Raji (cell line): ENCODE data around the gene CEL.
"Not testable (repeated sequence)": the region's sequence is repeated elsewhere in the genome, so short reads cannot be mapped to it uniquely, and the experiment has no call there.

Experiments
- POLR2A ChIP-seq: IDR thresholded peaks from 2 replicates; pipeline ENCODE4 v1.6.1; 2011; ENCODE audit warnings: low read depth, low read length, control low read depth; ENCODE audit not compliant: insufficient read depth

The CEL gene

DNA sequence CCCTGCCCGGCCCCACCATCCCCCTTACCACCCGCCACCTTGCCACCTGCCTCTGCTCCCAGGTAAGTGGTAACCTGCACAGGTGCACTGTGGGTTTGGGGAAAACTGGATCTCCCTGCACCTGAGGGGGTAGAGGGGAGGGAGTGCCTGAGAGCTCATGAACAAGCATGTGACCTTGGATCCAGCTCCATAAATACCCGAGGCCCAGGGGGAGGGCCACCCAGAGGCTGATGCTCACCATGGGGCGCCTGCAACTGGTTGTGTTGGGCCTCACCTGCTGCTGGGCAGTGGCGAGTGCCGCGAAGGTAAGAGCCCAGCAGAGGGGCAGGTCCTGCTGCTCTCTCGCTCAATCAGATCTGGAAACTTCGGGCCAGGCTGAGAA lies at the start of gene CEL:
CEL (plus strand) TSS at position 218 of the 382 bp plus-strand sequence; CDS start at position 240, 22 bp downstream.
- TF ChIP-seq POLR2A = not testable (repeated sequence)

GRCh38 chr9:133014696-133015095 lies 47.1 kb upstream of the CEL start:
- no peak for TF ChIP-seq POLR2A

GRCh38 chr9:133023117-133023890 lies 38.5 kb upstream of the CEL start:
- no peak for TF ChIP-seq POLR2A

GRCh38 chr9:133026426-133026825 lies 35.4 kb upstream of the CEL start:
- TF ChIP-seq POLR2A = no peak

GRCh38 chr9:133027134-133027533 lies 34.6 kb upstream of the CEL start:
- TF ChIP-seq POLR2A = peak; percentile 15; the same call in 1 of the 2 replicates

DNA sequence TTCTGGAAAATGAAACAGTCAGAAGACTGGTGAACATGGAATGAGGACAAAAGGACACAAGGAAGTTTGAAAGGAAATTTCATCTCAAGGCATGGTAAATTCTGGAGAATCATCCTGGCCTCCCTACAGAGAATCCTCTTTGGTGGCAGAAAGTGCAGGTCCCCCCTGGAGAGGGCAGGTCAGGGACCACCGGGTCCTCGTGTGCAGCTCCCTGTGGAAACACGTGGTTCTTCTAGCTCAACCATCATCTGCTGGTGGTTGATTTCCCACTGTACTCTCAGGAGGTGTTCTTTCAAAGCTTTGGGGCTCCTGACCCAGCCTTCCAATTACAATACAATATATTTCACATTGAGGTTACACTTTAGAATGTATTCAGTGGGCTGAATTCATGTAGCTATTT lies 33.6 kb upstream of the CEL start:
- TF ChIP-seq POLR2A = no peak

- TF ChIP-seq POLR2A = no peak
Observed at GRCh38 chr9:133029994-133030316, 31.8 kb upstream of the CEL start.

GRCh38 chr9:133030317-133031129 lies 31.3 kb upstream of the CEL start, which contains the start of gene GTF3C5:
TSS of gene GTF3C5 (plus strand) at chr9:133030997. CDS start at chr9:133031012, 15 bp downstream.
- TF ChIP-seq POLR2A = peak; percentile 89

DNA sequence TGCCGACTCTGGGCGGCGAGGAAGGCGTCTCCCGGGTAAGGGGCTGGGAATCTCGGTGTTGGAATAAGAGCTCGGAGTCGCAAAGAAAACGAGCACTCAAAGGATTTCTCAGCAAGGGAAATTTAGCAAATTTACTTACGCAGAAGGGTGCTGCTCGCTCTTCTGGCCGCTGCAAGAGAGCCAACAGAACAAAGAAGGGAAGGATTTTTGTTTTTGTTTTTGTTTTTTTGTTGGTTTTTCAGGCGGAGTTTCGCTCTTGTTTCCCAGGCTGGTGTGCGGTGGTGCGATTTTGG lies 30.7 kb upstream of the CEL start:
- no peak for TF ChIP-seq POLR2A

DNA sequence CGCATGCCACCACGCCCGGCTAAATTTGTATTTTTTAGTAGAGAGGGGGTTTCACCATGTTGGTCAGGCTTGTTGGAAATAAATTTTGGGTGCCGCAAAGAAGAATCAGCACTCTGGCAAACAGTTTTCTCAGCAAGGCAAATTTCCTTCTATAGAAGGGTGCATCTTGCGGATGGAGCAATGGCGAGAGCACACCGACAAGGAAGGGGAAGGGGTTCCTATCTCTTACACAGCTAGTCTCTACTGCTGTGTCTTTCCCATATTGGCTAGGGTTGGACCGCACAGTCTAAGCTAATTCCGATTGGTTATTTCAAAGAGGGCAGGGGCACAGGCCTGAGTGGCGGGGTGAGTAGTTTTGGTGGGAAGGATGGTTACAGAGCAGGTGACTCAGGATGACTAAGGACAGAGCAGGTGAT lies 30.3 kb upstream of the CEL start:
- TF ChIP-seq POLR2A = no peak

DNA sequence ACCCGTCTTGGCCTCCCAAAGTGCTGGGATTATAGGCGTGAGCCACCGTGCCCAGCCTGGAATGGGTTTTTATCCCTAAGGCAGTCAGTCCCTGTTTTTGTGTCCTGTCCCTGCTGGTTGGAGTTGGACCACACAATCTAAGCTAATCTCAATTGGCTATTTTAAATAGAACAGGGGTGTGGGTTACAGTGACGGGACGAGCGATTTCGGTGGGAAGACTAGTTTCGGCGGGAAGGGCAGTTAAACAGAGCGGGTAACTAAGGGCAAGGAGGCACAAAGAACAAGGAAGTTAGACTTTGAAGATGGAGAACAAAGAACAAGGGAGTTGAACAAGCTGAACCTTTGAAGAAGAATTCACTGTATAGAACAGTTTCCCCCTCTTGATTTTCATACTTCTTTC lies 29.6 kb upstream of the CEL start:
- TF ChIP-seq POLR2A = no peak

- TF ChIP-seq POLR2A = no peak
Observed at GRCh38 chr9:133035669-133036068, 26.1 kb upstream of the CEL start.

GRCh38 chr9:133037775-133038515 lies 23.8 kb upstream of the CEL start:
- no peak for TF ChIP-seq POLR2A

- no peak for TF ChIP-seq POLR2A
Observed at GRCh38 chr9:133041958-133042357, 19.8 kb upstream of the CEL start.

GRCh38 chr9:133042676-133043075 lies 19.1 kb upstream of the CEL start:
- no peak for TF ChIP-seq POLR2A
